Omental fat pad (tissue), 4 donors: ENCODE data around the gene PIKFYVE. TPM values are rescaled to one million over a fixed set of nuclear protein-coding genes. Genes with fewer than 3 reads are reported as not detected.
"Not testable (repeated sequence)": the region's sequence is repeated elsewhere in the genome, so short reads cannot be mapped to it uniquely, and the experiment has no call there.

ENCODE experiments used
- ATAC-seq: fragments of 150-250 bp; one replicate; pipeline ENCODE4 v1.9.1; 2016; ENCODE audit warnings: mild to moderate bottlenecking, moderate library complexity; ENCODE audit not compliant: low FRiP score
- DNase-seq: peaks from one replicate; pipeline ENCODE4 v3.0.0-alpha.2; 2019; ENCODE audit warnings: low spot score
- CTCF ChIP-seq, 3 donors: fragments of 450-650 bp; IDR thresholded peaks; one replicate each; pipeline ENCODE4 v1.5.1; 2016 to 2017; ENCODE audit warnings: antibody characterized with exemption in 3 of 3, mild to moderate bottlenecking in 3 of 3, moderate library complexity in 2 of 3
- total RNA-seq, 4 donors: library from RNA; depleted of rRNA; stranded (reverse); fragments of >200 nt; gene quantifications; one replicate each; pipeline ENCODE4 v1.1.0, GENCODE V29; 2016

PIKFYVE gene
- 10 to 100 TPM; 27.1 to 39.2 (median 35.1) TPM for total RNA-seq

DNA sequence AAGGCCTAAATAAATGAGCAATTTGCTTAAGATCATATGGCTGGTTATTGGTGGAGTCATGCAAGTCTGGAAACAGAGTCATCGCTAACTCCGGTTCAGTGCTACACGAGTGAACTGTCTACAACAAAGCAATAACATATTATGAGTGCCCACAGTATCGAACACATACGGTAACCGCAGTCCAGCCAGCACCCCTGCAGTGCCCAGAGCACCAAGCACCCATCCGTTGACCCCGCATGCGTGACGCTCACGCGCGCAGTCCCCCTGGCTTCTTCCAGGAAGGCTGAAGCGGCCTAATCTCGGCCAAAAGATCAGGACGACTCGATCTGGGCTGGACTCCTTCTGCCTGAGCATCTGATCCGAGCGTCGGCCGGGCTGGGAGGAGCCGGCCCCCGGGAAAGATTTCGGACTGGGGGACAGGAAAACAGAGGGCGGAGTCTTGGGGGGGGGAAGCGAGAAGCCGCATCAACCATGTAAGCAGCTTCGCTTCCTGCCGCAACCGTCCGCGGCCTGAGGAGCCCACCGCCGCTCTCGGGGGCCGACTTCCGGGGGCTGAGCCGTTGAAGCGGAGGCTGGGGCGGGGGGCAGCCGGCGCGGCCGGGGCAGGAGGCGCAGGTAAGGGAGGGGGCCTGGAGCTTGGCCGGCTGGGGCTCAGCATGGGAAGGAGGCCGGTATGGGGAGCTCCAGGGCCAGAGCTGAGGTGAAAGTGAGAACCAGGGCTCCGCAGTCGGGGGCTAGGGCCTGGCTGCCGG is at the start of gene PIKFYVE:
Gene PIKFYVE (plus strand): TSS at position 455 of the 752 bp plus-strand sequence. CDS start 5,265 bp downstream, outside the sequence.
- no peak for TF ChIP-seq CTCF (IDR thresholded peaks at IDR 0.05)
- DNase-seq (peak; percentile 71), ATAC-seq (peak; percentile 98)

GRCh38 chr2:208221873-208222272 is 44.2 kb upstream of the PIKFYVE start:
- not testable (repeated sequence) for DNase-seq, ATAC-seq

- no peak for TF ChIP-seq CTCF (IDR thresholded peaks at IDR 0.05)
- no peak for ATAC-seq
- DNase-seq, result no peak
Observed at GRCh38 chr2:208222351-208222750, 43.7 kb upstream of the PIKFYVE start.

DNA sequence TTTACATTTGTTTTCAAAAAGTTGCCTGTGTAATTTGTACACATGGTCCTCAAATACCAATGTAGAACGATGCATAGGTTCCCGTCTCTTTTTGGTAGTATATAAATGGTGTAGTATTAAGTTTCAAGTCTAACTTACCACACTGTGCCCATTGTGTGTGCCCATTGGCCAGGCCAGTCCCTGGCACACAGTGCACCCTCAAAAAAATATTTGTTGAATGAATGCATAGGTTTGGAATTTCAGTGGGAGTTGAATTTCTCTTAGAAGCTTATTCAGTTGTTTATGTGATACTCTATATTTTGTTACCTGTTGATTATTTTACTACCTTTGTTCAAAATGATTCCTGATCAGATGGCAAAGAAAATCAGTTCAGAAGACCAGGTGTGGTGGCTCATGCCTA is 41.3 kb upstream of the PIKFYVE start:
- DNase-seq (no peak), ATAC-seq (no peak)
- no peak for TF ChIP-seq CTCF (IDR thresholded peaks at IDR 0.05)

- DNase-seq (no peak), ATAC-seq (no peak)
- no peak for TF ChIP-seq CTCF (IDR thresholded peaks at IDR 0.05)
Observed at GRCh38 chr2:208227581-208228232, 38.3 kb upstream of the PIKFYVE start.

DNA sequence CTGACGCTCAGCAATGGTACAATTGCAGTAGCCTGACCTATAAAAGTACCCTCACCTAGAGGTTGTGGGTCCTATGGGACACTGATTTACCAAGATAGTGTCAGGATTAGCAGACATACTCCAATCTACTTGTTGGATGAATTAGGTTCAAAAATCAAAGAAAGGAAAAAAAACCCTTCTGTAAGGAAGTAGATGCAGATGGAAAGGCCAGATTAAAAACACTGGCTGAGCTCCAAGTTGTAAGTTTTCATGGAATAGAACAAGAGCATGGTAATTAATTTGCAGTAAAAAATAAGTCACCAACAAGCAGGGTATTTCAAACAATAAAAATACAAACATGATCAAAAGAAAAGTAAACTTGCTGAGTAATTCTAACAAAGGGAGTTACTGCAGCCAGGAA is 37.6 kb upstream of the PIKFYVE start:
- ATAC-seq (no peak), DNase-seq (no peak)
- no peak for TF ChIP-seq CTCF (IDR thresholded peaks at IDR 0.05)

- ATAC-seq (no peak), DNase-seq (no peak)
- TF ChIP-seq CTCF (IDR thresholded peaks at IDR 0.05), result no peak
Observed at GRCh38 chr2:208234786-208235185, 31.3 kb upstream of the PIKFYVE start.
